ENCODE data around the gene TTC28.

Gene TTC28

GRCh38 chr22:28597665-28598064 lies 82.0 kb downstream of the TTC28 start:
- no peak overlapping the region for H3K9ac ChIP-seq (ENCODE audit: low read depth, low read length)
- no peaks in the 10 kb centered on the region for H3K4me1 ChIP-seq (ENCODE audit: control insufficient read depth, insufficient read depth, low read length)
- no peaks in the 10 kb centered on the region for H3K27me3 ChIP-seq (ENCODE audit: control insufficient read depth, insufficient read depth, low read length)
- H3K4me3 ChIP-seq (ENCODE audit: low read depth, low read length) = no peak overlapping the region
- no peaks in the 10 kb centered on the region for H3K9me3 ChIP-seq (ENCODE audit: control insufficient read depth, insufficient read depth, low read length)
- H3K36me3 ChIP-seq (ENCODE audit: control insufficient read depth, insufficient read depth, low read length) = no peaks in the 10 kb centered on the region

GRCh38 chr22:28594797-28595462 lies 84.7 kb downstream of the TTC28 start:
- no peaks in the 10 kb centered on the region for H3K9me3 ChIP-seq (ENCODE audit: control insufficient read depth, insufficient read depth, low read length)
- H3K36me3 ChIP-seq (ENCODE audit: control insufficient read depth, insufficient read depth, low read length) = no peaks in the 10 kb centered on the region
- H3K4me1 ChIP-seq (ENCODE audit: control insufficient read depth, insufficient read depth, low read length) = no peaks in the 10 kb centered on the region
- no peak overlapping the region for H3K9ac ChIP-seq (ENCODE audit: low read depth, low read length)
- H3K4me3 ChIP-seq (ENCODE audit: low read depth, low read length) = no peak overlapping the region
- H3K27me3 ChIP-seq (ENCODE audit: control insufficient read depth, insufficient read depth, low read length) = no peaks in the 10 kb centered on the region

- Histone ChIP-seq H3K9me3 (ENCODE audit: control insufficient read depth, insufficient read depth, low read length) (no peaks in the 10 kb centered on the region), H3K36me3 (ENCODE audit: control insufficient read depth, insufficient read depth, low read length) (no peaks in the 10 kb centered on the region), H3K4me1 (ENCODE audit: control insufficient read depth, insufficient read depth, low read length) (no peaks in the 10 kb centered on the region), H3K9ac (ENCODE audit: low read depth, low read length) (no peak overlapping the region), H3K27me3 (ENCODE audit: control insufficient read depth, insufficient read depth, low read length) (no peaks in the 10 kb centered on the region), H3K4me3 (ENCODE audit: low read depth, low read length) (no peak overlapping the region)
Observed at GRCh38 chr22:28594076-28594796, 85.4 kb downstream of the TTC28 start.

GRCh38 chr22:28593299-28593698 lies 86.3 kb downstream of the TTC28 start:
- H3K9me3 ChIP-seq (ENCODE audit: control insufficient read depth, insufficient read depth, low read length) = no peaks in the 10 kb centered on the region
- no peaks in the 10 kb centered on the region for H3K27me3 ChIP-seq (ENCODE audit: control insufficient read depth, insufficient read depth, low read length)
- no peak overlapping the region for H3K4me3 ChIP-seq (ENCODE audit: low read depth, low read length)

GRCh38 chr22:28589102-28589750 lies 90.4 kb downstream of the TTC28 start:
- Histone ChIP-seq H3K36me3 (ENCODE audit: control insufficient read depth, insufficient read depth, low read length) (no peaks in the 10 kb centered on the region), H3K9me3 (ENCODE audit: control insufficient read depth, insufficient read depth, low read length) (no peaks in the 10 kb centered on the region), H3K4me3 (ENCODE audit: low read depth, low read length) (no peak overlapping the region), H3K4me1 (ENCODE audit: control insufficient read depth, insufficient read depth, low read length) (no peaks in the 10 kb centered on the region), H3K9ac (ENCODE audit: low read depth, low read length) (no peak overlapping the region), H3K27me3 (ENCODE audit: control insufficient read depth, insufficient read depth, low read length) (peaks cover 7% of the 10 kb centered on the region)

More at GRCh38 chr22:28593299-28593698, 86.3 kb downstream of the TTC28 start:
- Histone ChIP-seq H3K4me1 (ENCODE audit: control insufficient read depth, insufficient read depth, low read length) (no peaks in the 10 kb centered on the region), H3K36me3 (ENCODE audit: control insufficient read depth, insufficient read depth, low read length) (no peaks in the 10 kb centered on the region), H3K9ac (ENCODE audit: low read depth, low read length) (no peak overlapping the region)

GRCh38 chr22:28585324-28585723 lies 94.3 kb downstream of the TTC28 start:
- no peak overlapping the region for H3K4me3 ChIP-seq (ENCODE audit: low read depth, low read length)
- no peaks in the 10 kb centered on the region for H3K36me3 ChIP-seq (ENCODE audit: control insufficient read depth, insufficient read depth, low read length)
- H3K4me1 ChIP-seq (ENCODE audit: control insufficient read depth, insufficient read depth, low read length) = peaks cover 4% of the 10 kb centered on the region
- no peak overlapping the region for H3K9ac ChIP-seq (ENCODE audit: low read depth, low read length)
- peaks cover 10% of the 10 kb centered on the region for H3K27me3 ChIP-seq (ENCODE audit: control insufficient read depth, insufficient read depth, low read length)
- no peaks in the 10 kb centered on the region for H3K9me3 ChIP-seq (ENCODE audit: control insufficient read depth, insufficient read depth, low read length)

- H3K4me1 ChIP-seq (ENCODE audit: control insufficient read depth, insufficient read depth, low read length) = peaks cover 4% of the 10 kb centered on the region
- no peak overlapping the region for H3K4me3 ChIP-seq (ENCODE audit: low read depth, low read length)
- no peaks in the 10 kb centered on the region for H3K9me3 ChIP-seq (ENCODE audit: control insufficient read depth, insufficient read depth, low read length)
- H3K36me3 ChIP-seq (ENCODE audit: control insufficient read depth, insufficient read depth, low read length) = no peaks in the 10 kb centered on the region
- no peak overlapping the region for H3K9ac ChIP-seq (ENCODE audit: low read depth, low read length)
- peaks cover 10% of the 10 kb centered on the region for H3K27me3 ChIP-seq (ENCODE audit: control insufficient read depth, insufficient read depth, low read length)
Observed at GRCh38 chr22:28582806-28583205, 96.8 kb downstream of the TTC28 start.

GRCh38 chr22:28581016-28581415 lies 98.6 kb downstream of the TTC28 start:
- H3K36me3 ChIP-seq (ENCODE audit: control insufficient read depth, insufficient read depth, low read length) = no peaks in the 10 kb centered on the region
- H3K27me3 ChIP-seq (ENCODE audit: control insufficient read depth, insufficient read depth, low read length) = peaks cover 10% of the 10 kb centered on the region
- no peak overlapping the region for H3K9ac ChIP-seq (ENCODE audit: low read depth, low read length)
- peaks cover 4% of the 10 kb centered on the region for H3K4me1 ChIP-seq (ENCODE audit: control insufficient read depth, insufficient read depth, low read length)
- H3K9me3 ChIP-seq (ENCODE audit: control insufficient read depth, insufficient read depth, low read length) = no peaks in the 10 kb centered on the region
- no peak overlapping the region for H3K4me3 ChIP-seq (ENCODE audit: low read depth, low read length)

GRCh38 chr22:28576162-28576561 lies 103.5 kb downstream of the TTC28 start:
- no peaks in the 10 kb centered on the region for H3K36me3 ChIP-seq (ENCODE audit: control insufficient read depth, insufficient read depth, low read length)
- no peaks in the 10 kb centered on the region for H3K9me3 ChIP-seq (ENCODE audit: control insufficient read depth, insufficient read depth, low read length)
- H3K4me1 ChIP-seq (ENCODE audit: control insufficient read depth, insufficient read depth, low read length) = no peaks in the 10 kb centered on the region
- H3K27me3 ChIP-seq (ENCODE audit: control insufficient read depth, insufficient read depth, low read length) = no peaks in the 10 kb centered on the region
- H3K4me3 ChIP-seq (ENCODE audit: low read depth, low read length) = no peak overlapping the region
- H3K9ac ChIP-seq (ENCODE audit: low read depth, low read length) = no peak overlapping the region

- Histone ChIP-seq H3K27me3 (ENCODE audit: control insufficient read depth, insufficient read depth, low read length) (no peaks in the 10 kb centered on the region), H3K4me3 (ENCODE audit: low read depth, low read length) (no peak overlapping the region), H3K9ac (ENCODE audit: low read depth, low read length) (no peak overlapping the region), H3K9me3 (ENCODE audit: control insufficient read depth, insufficient read depth, low read length) (no peaks in the 10 kb centered on the region), H3K36me3 (ENCODE audit: control insufficient read depth, insufficient read depth, low read length) (no peaks in the 10 kb centered on the region), H3K4me1 (ENCODE audit: control insufficient read depth, insufficient read depth, low read length) (no peaks in the 10 kb centered on the region)
Observed at GRCh38 chr22:28574159-28574788, 105.4 kb downstream of the TTC28 start.

GRCh38 chr22:28570696-28571373 lies 108.8 kb downstream of the TTC28 start:
- H3K9ac ChIP-seq (ENCODE audit: low read depth, low read length) = no peak overlapping the region
- H3K4me3 ChIP-seq (ENCODE audit: low read depth, low read length) = no peak overlapping the region
- no peaks in the 10 kb centered on the region for H3K27me3 ChIP-seq (ENCODE audit: control insufficient read depth, insufficient read depth, low read length)
- H3K9me3 ChIP-seq (ENCODE audit: control insufficient read depth, insufficient read depth, low read length) = no peaks in the 10 kb centered on the region
- no peaks in the 10 kb centered on the region for H3K4me1 ChIP-seq (ENCODE audit: control insufficient read depth, insufficient read depth, low read length)
- no peaks in the 10 kb centered on the region for H3K36me3 ChIP-seq (ENCODE audit: control insufficient read depth, insufficient read depth, low read length)
